ENCODE data around the gene KCNIP4. TPM values are rescaled to one million over a fixed set of nuclear protein-coding genes. Genes with fewer than 3 reads are reported as not detected.

The KCNIP4 gene
- total RNA-seq, 1 donor from 2014 or later, result not detected

GRCh38 chr4:20682853-20683252 is 1265.7 kb downstream of the KCNIP4 start:
- intact Hi-C loops (cut with micrococcal nuclease), result no loop called here

GRCh38 chr4:20681271-20681670 is 1267.3 kb downstream of the KCNIP4 start:
- intact Hi-C loops (cut with micrococcal nuclease), result no loop called here

- intact Hi-C loops (cut with micrococcal nuclease), result no loop called here
Measured at GRCh38 chr4:20680736-20681135, 1267.8 kb downstream of the KCNIP4 start.

GRCh38 chr4:20679951-20680350 is 1268.6 kb downstream of the KCNIP4 start:
- intact Hi-C loops (cut with micrococcal nuclease), result no loop called here
